Left ventricle myocardium inferior (tissue), 1 donor: Measurements from ENCODE around the gene ARAP1. TPM values are rescaled to one million over a fixed set of nuclear protein-coding genes. Genes with fewer than 3 reads are reported as not detected.

Source experiments
- DNase-seq: peaks from one replicate; pipeline ENCODE4 v3.0.0-alpha.2; 2020
- H3K27ac ChIP-seq: fragments of 200-600 bp; replicated peaks from 2 replicates; pipeline ENCODE4 v1.8.0; 2021
- H3K27me3 ChIP-seq: fragments of 200-600 bp; 2 replicates; pipeline ENCODE4 v1.8.0; 2021; ENCODE audit warnings: low read depth
- H3K36me3 ChIP-seq: fragments of 200-600 bp; 2 replicates; pipeline ENCODE4 v1.8.0; 2021
- H3K4me1 ChIP-seq: fragments of 200-600 bp; 2 replicates; pipeline ENCODE4 v1.8.0; 2021
- H3K4me3 ChIP-seq: fragments of 200-600 bp; 2 replicates; pipeline ENCODE4 v1.8.0; 2021; ENCODE audit warnings: mild to moderate bottlenecking, moderate library complexity
- H3K9me3 ChIP-seq: fragments of 200-600 bp; replicated peaks from 2 replicates; pipeline ENCODE4 v1.8.0; 2021
- CTCF ChIP-seq: fragments of 200-600 bp; IDR thresholded peaks from 2 replicates; pipeline ENCODE4 v1.8.0; 2021; ENCODE audit warnings: antibody characterized with exemption, mild to moderate bottlenecking, borderline replicate concordance
- intact Hi-C: fragments of 100-400 bp; cut with micrococcal nuclease; formaldehyde crosslinking; loops from one replicate; pipeline ENCODE4 v1.11.0; 2022
- total RNA-seq: library from RNA; stranded (reverse); fragmentation: NEBNext Ultra II Directional; extraction: Animal tissue kit (Norgen Biotek cat#: 25700); gene quantifications from one replicate; pipeline ENCODE4 v1.2.1, GENCODE V29; 2021
- donor health status: DM: no; HTN: yes; CAD: no; lungs with severe emphysema.

Gene ARAP1
- total RNA-seq, 1 donor from 2014 or later: 51.9 TPM

GRCh38 chr11:72724851-72725723 is 27.1 kb downstream of the ARAP1 start:
- no peaks in the 10 kb centered on the region for H3K36me3 ChIP-seq
- peaks cover 45% of the 10 kb centered on the region for H3K4me1 ChIP-seq
- intact Hi-C loops: loop anchor here (5.0 to 10.0 kb wide), 2 partner anchors 67 to 460 kb away; partner anchors contain the start of gene STARD10
- no peak overlapping the region for H3K4me3 ChIP-seq
- no peaks in the 10 kb centered on the region for H3K9me3 ChIP-seq
- H3K27ac ChIP-seq: no peak overlapping the region
- DNase-seq: peak; percentile 69
- TF ChIP-seq CTCF: peak; percentile 93
- H3K27me3 ChIP-seq: no peaks in the 10 kb centered on the region

GRCh38 chr11:72724021-72724551 is 28.1 kb downstream of the ARAP1 start:
- TF ChIP-seq CTCF: no peak
- intact Hi-C loops: loop anchor here (10.0 kb wide), 1 partner anchor 461 kb away; no protein-coding TSS in a partner anchor
- Histone ChIP-seq H3K4me1 (peaks cover 55% of the 10 kb centered on the region), H3K4me3 (no peak overlapping the region), H3K36me3 (no peaks in the 10 kb centered on the region), H3K27me3 (no peaks in the 10 kb centered on the region), H3K9me3 (no peaks in the 10 kb centered on the region), H3K27ac (no peak overlapping the region)
- DNase-seq: no peak

GRCh38 chr11:72723508-72723907 is 28.7 kb downstream of the ARAP1 start:
- H3K4me1 ChIP-seq: peaks cover 61% of the 10 kb centered on the region
- no peaks in the 10 kb centered on the region for H3K36me3 ChIP-seq
- H3K27ac ChIP-seq: peak overlapping the region; percentile 93
- no peaks in the 10 kb centered on the region for H3K9me3 ChIP-seq
- DNase-seq: no peak
- no peak for TF ChIP-seq CTCF
- H3K4me3 ChIP-seq: no peak overlapping the region
- no peaks in the 10 kb centered on the region for H3K27me3 ChIP-seq
- intact Hi-C loops: loop anchor here (10.0 kb wide), 1 partner anchor 461 kb away; no protein-coding TSS in a partner anchor

- Histone ChIP-seq H3K36me3 (no peaks in the 10 kb centered on the region), H3K4me1 (peaks cover 71% of the 10 kb centered on the region), H3K4me3 (peak overlapping the region; percentile 73), H3K27me3 (no peaks in the 10 kb centered on the region), H3K27ac (peak overlapping the region; percentile 93), H3K9me3 (no peaks in the 10 kb centered on the region)
- TF ChIP-seq CTCF: no peak
- intact Hi-C loops: loop anchor here (10.0 kb wide), 1 partner anchor 463 kb away; no protein-coding TSS in a partner anchor
- peak; percentile 88 for DNase-seq
Observed at GRCh38 chr11:72722050-72722748, 30.0 kb downstream of the ARAP1 start.

GRCh38 chr11:72721689-72722049 is 30.5 kb downstream of the ARAP1 start:
- Histone ChIP-seq H3K9me3 (no peaks in the 10 kb centered on the region), H3K27me3 (no peaks in the 10 kb centered on the region), H3K4me1 (peaks cover 76% of the 10 kb centered on the region), H3K27ac (peak overlapping the region; percentile 93), H3K4me3 (peak overlapping the region; percentile 73), H3K36me3 (no peaks in the 10 kb centered on the region)
- no peak for TF ChIP-seq CTCF
- peak; percentile 42 for DNase-seq
- intact Hi-C loops: loop anchor here (10.0 kb wide), 1 partner anchor 463 kb away; no protein-coding TSS in a partner anchor
